Mesenteric fat pad (tissue), 1 donor: ENCODE results near the gene DSTYK. TPM values are rescaled to one million over a fixed set of nuclear protein-coding genes. Genes with fewer than 3 reads are reported as not detected.

Source experiments
- DNase-seq: peaks from one replicate; pipeline ENCODE4 v3.0.0-alpha.2; 2020; ENCODE audit warnings: low spot score
- total RNA-seq: library from RNA; stranded (reverse); fragmentation: NEBNext Ultra II Directional; extraction: Animal tissue kit (Norgen Biotek cat#: 25700); gene quantifications from one replicate; pipeline ENCODE4 v1.2.1, GENCODE V29; 2021
- donor health status: DM: yes; HTN: yes; CAD: no.

The DSTYK gene
- total RNA-seq, 1 donor from 2014 or later, result 8.5 TPM

- no peak for DNase-seq
These were observed 70.0 kb downstream of the DSTYK start for GRCh38 chr1:205141236-205142101.

GRCh38 chr1:205140113-205140512, 71.4 kb downstream of the DSTYK start:
- DNase-seq, result no peak

GRCh38 chr1:205137901-205138300, 73.6 kb downstream of the DSTYK start:
- DNase-seq, result no peak

GRCh38 chr1:205133287-205133686, 78.2 kb downstream of the DSTYK start:
- DNase-seq, result no peak

- no peak for DNase-seq
These were observed 82.0 kb downstream of the DSTYK start for GRCh38 chr1:205129447-205130029.

- no peak for DNase-seq
These were observed 83.5 kb downstream of the DSTYK start for GRCh38 chr1:205128050-205128449.

- no peak for DNase-seq
These were observed 83.9 kb downstream of the DSTYK start for GRCh38 chr1:205127646-205128045.

- no peak for DNase-seq
These were observed 86.8 kb downstream of the DSTYK start for GRCh38 chr1:205124726-205125125.

GRCh38 chr1:205122489-205122882, 89.0 kb downstream of the DSTYK start:
- DNase-seq, result no peak

GRCh38 chr1:205121660-205122488, 89.6 kb downstream of the DSTYK start, which contains the start of gene RBBP5:
Gene RBBP5, minus strand, starts transcription at chr1:205121978. Its CDS starts 105 bp downstream, at chr1:205121873.
- peak; percentile 96 for DNase-seq

GRCh38 chr1:205118752-205119151, 92.8 kb downstream of the DSTYK start:
- no peak for DNase-seq

- no peak for DNase-seq
These were observed 100.1 kb downstream of the DSTYK start for GRCh38 chr1:205111354-205111753.

- DNase-seq, result no peak
These were observed 101.8 kb downstream of the DSTYK start for GRCh38 chr1:205109711-205110110.

GRCh38 chr1:205109269-205109668, 102.2 kb downstream of the DSTYK start:
- DNase-seq, result no peak

- DNase-seq, result no peak
These were observed 103.0 kb downstream of the DSTYK start for GRCh38 chr1:205108464-205108863.

GRCh38 chr1:205107327-205107726, 104.2 kb downstream of the DSTYK start:
- DNase-seq, result no peak

GRCh38 chr1:205102404-205102803, 109.1 kb downstream of the DSTYK start:
- DNase-seq, result no peak

- no peak for DNase-seq
These were observed 113.3 kb downstream of the DSTYK start for GRCh38 chr1:205098242-205098641.

- no peak for DNase-seq
These were observed 116.1 kb downstream of the DSTYK start for GRCh38 chr1:205095422-205095821.
